ENCODE measurements around the gene EFHB.

Gene EFHB

GRCh38 chr3:19932422-19932821 lies 1.6 kb downstream of the EFHB start:
- no peak for DNase-seq (ENCODE audit: low read depth)
- no peak overlapping the region for H3K4me3 ChIP-seq (ENCODE audit: low read length)
- no peak for TF ChIP-seq CTCF (conservative IDR thresholded peaks at IDR 0.05; ENCODE audit: low read length)

GRCh38 chr3:19931767-19932188 lies 2.2 kb downstream of the EFHB start:
- H3K4me3 ChIP-seq (ENCODE audit: low read length) = no peak overlapping the region
- no peak for TF ChIP-seq CTCF (conservative IDR thresholded peaks at IDR 0.05; ENCODE audit: low read length)
- DNase-seq (ENCODE audit: low read depth) = no peak

- no peak for TF ChIP-seq CTCF (conservative IDR thresholded peaks at IDR 0.05; ENCODE audit: low read length)
- no peak for DNase-seq (ENCODE audit: low read depth)
- no peak overlapping the region for H3K4me3 ChIP-seq (ENCODE audit: low read length)
Observed at GRCh38 chr3:19931180-19931692, 2.8 kb downstream of the EFHB start.

- no peak for DNase-seq (ENCODE audit: low read depth)
- no peak for TF ChIP-seq CTCF (conservative IDR thresholded peaks at IDR 0.05; ENCODE audit: low read length)
- H3K4me3 ChIP-seq (ENCODE audit: low read length) = no peak overlapping the region
Observed at GRCh38 chr3:19920401-19921080, 13.5 kb downstream of the EFHB start.

- no peak for TF ChIP-seq CTCF (conservative IDR thresholded peaks at IDR 0.05; ENCODE audit: low read length)
Observed at GRCh38 chr3:19917167-19917566, 16.9 kb downstream of the EFHB start.

GRCh38 chr3:19911452-19911851 lies 22.6 kb downstream of the EFHB start:
- DNase-seq (ENCODE audit: low read depth) = no peak
- H3K4me3 ChIP-seq (ENCODE audit: low read length) = no peak overlapping the region
- TF ChIP-seq CTCF (conservative IDR thresholded peaks at IDR 0.05; ENCODE audit: low read length) = no peak

More at GRCh38 chr3:19917167-19917566, 16.9 kb downstream of the EFHB start:
- H3K4me3 ChIP-seq (ENCODE audit: low read length) = no peak overlapping the region
- DNase-seq (ENCODE audit: low read depth) = no peak

GRCh38 chr3:19907523-19907922 lies 26.5 kb downstream of the EFHB start:
- DNase-seq (ENCODE audit: low read depth) = no peak
- TF ChIP-seq CTCF (conservative IDR thresholded peaks at IDR 0.05; ENCODE audit: low read length) = no peak
- H3K4me3 ChIP-seq (ENCODE audit: low read length) = no peak overlapping the region

Data from AG10803 (cell line).